HFF-Myc (cell line): ENCODE results near the gene ENPP7.

ENCODE experiments used
- DNase-seq: peaks from one replicate; pipeline ENCODE4 v3.0.0-alpha.2; 2011; ENCODE audit warnings: low read depth; ENCODE audit errors: extremely low read depth
- H3K4me3 ChIP-seq: replicated peaks from 2 replicates; pipeline ENCODE4 v1.5.1; 2011; ENCODE audit warnings: low read depth, mild to moderate bottlenecking, control low read depth, low read length
- CTCF ChIP-seq: IDR thresholded peaks from 2 replicates; pipeline ENCODE4 v1.5.1; 2012; ENCODE audit warnings: mild to moderate bottlenecking, low read depth, low read length, control low read depth; ENCODE audit errors: missing control alignments

The ENPP7 gene

GRCh38 chr17:79713391-79713790, 17.4 kb upstream of the ENPP7 start:
- H3K4me3 ChIP-seq, result no peak overlapping the region
- no peak for DNase-seq
- no peak for TF ChIP-seq CTCF

GRCh38 chr17:79714176-79715097, 16.3 kb upstream of the ENPP7 start:
- H3K4me3 ChIP-seq, result no peak overlapping the region
- no peak for TF ChIP-seq CTCF

GRCh38 chr17:79715098-79715942, 15.4 kb upstream of the ENPP7 start:
- no peak overlapping the region for H3K4me3 ChIP-seq
- no peak for DNase-seq
- no peak for TF ChIP-seq CTCF

More at GRCh38 chr17:79714176-79715097, 16.3 kb upstream of the ENPP7 start:
- DNase-seq, result no peak

DNA sequence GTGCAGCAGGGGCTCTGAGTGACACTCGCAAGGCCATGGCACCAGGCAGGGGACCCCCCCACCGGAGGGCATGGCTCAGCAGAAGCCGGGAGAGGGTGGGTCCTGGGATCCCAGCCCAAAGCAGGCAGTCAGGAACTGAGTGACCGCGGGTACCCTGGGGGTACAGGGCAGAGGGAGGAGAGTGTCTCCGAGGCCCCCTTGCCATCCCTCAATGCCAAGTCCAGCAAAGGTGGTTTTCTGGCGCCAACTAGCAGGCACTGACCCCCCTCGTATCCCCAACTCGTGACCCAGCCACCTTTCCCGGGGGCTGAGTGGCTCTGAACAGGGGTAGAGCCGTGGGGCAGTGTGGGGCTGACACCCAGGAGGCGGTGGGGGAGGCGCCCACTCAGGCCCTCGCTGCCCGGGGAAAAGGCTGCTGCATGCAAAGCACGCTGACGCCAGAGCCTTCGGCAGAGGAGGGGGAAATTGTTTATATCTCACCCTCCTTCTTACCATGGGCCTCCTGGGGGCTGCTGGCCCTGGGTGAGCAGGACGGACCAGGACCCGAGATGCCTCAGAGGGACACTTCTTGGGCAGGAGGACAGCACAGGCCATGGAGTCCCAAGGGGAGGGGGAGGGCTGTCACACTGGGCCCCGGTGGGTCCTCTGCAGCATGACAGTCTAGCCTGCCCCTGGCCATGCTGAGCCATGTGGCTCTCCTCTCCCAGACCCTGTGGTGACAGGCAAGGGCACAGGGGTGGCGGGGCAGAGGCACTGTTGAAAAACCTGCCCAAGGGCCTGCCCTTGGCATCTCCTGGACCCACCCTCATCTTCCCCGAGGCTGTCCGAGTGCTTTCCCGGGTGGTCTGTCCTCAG, 14.6 kb upstream of the ENPP7 start:
- H3K4me3 ChIP-seq, result no peak overlapping the region
- no peak for DNase-seq
- TF ChIP-seq CTCF, result no peak

GRCh38 chr17:79720705-79721292, 9.9 kb upstream of the ENPP7 start:
- DNase-seq, result no peak
- no peak for TF ChIP-seq CTCF
- no peak overlapping the region for H3K4me3 ChIP-seq
